Glutamatergic neuron (in vitro differentiated cells): ENCODE data around the gene LRRIQ4. TPM values are rescaled to one million over a fixed set of nuclear protein-coding genes. Genes with fewer than 3 reads are reported as not detected.

Experiments used
- DNase-seq: peaks from one replicate; pipeline ENCODE4 v3.0.0; 2022
- H3K27ac Mint-ChIP-seq: one replicate; pipeline ENCODE4 v1.8.0; 2020; ENCODE audit warnings: mild to moderate bottlenecking, mixed read lengths, inconsistent platforms; ENCODE audit not compliant: unreplicated experiment
- H3K27me3 Mint-ChIP-seq: one replicate; pipeline ENCODE4 v1.8.0; 2020; ENCODE audit warnings: mild to moderate bottlenecking, moderate library complexity, mixed read lengths, inconsistent platforms; ENCODE audit not compliant: unreplicated experiment
- H3K36me3 Mint-ChIP-seq: one replicate; pipeline ENCODE4 v1.8.0; 2020; ENCODE audit warnings: mild to moderate bottlenecking, mixed read lengths, inconsistent platforms; ENCODE audit not compliant: unreplicated experiment
- H3K4me1 Mint-ChIP-seq: one replicate; pipeline ENCODE4 v1.8.0; 2020; ENCODE audit warnings: mild to moderate bottlenecking, low read depth, mixed read lengths, inconsistent platforms; ENCODE audit not compliant: unreplicated experiment
- H3K4me3 Mint-ChIP-seq: one replicate; pipeline ENCODE4 v1.8.0; 2020; ENCODE audit warnings: mild to moderate bottlenecking, mixed read lengths, inconsistent platforms; ENCODE audit not compliant: unreplicated experiment
- H3K9me3 Mint-ChIP-seq: one replicate; pipeline ENCODE4 v1.8.0; 2020; ENCODE audit warnings: mild to moderate bottlenecking, moderate library complexity, mixed read lengths, inconsistent platforms; ENCODE audit not compliant: unreplicated experiment
- total RNA-seq: library from RNA; stranded (reverse); fragmentation: NEBNext Ultra II Directional; extraction: Animal tissue kit (Norgen Biotek cat#: 25700); gene quantifications from one replicate; pipeline ENCODE4 v1.2.1, GENCODE V29; 2021; ENCODE audit not compliant: unreplicated experiment
- TF ChIP-seq, protein P1 (sequence below): fragments of 200-600 bp; sonication (generic); IDR thresholded peaks from one replicate; pipeline ENCODE4 v1.5.0; 2021; ENCODE audit not compliant: partially characterized antibody, unreplicated experiment

LRRIQ4 gene
- total RNA-seq, 1 donor from 2014 or later = 0.29 TPM

DNA sequence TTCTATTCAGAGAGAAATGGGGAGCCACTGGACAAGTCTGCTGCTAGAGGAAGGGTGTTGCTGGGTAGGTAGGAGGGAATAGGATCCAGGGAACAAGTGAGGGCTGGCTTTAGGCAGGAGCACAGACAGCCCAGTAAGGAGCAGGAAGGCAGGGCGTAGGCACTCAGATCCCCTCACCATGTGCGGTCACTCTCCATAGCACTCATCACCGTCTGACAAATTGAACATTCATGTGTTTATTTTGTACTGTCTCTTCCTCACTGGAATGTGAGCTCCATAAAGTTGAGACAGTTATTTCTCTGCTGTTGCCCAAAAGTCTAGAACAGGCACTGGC is 24.2 kb downstream of the LRRIQ4 start:
- Mint-ChIP-seq H3K27me3 (no peaks in the 10 kb centered on the region), H3K4me3 (no peak overlapping the region), H3K4me1 (peaks cover 2% of the 10 kb centered on the region), H3K27ac (no peak overlapping the region), H3K36me3 (no peaks in the 10 kb centered on the region), H3K9me3 (peaks cover 1% of the 10 kb centered on the region)
- TF ChIP-seq, protein P1, sequence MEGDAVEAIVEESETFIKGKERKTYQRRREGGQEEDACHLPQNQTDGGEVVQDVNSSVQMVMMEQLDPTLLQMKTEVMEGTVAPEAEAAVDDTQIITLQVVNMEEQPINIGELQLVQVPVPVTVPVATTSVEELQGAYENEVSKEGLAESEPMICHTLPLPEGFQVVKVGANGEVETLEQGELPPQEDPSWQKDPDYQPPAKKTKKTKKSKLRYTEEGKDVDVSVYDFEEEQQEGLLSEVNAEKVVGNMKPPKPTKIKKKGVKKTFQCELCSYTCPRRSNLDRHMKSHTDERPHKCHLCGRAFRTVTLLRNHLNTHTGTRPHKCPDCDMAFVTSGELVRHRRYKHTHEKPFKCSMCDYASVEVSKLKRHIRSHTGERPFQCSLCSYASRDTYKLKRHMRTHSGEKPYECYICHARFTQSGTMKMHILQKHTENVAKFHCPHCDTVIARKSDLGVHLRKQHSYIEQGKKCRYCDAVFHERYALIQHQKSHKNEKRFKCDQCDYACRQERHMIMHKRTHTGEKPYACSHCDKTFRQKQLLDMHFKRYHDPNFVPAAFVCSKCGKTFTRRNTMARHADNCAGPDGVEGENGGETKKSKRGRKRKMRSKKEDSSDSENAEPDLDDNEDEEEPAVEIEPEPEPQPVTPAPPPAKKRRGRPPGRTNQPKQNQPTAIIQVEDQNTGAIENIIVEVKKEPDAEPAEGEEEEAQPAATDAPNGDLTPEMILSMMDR = no peak
- DNase-seq = no peak

DNA sequence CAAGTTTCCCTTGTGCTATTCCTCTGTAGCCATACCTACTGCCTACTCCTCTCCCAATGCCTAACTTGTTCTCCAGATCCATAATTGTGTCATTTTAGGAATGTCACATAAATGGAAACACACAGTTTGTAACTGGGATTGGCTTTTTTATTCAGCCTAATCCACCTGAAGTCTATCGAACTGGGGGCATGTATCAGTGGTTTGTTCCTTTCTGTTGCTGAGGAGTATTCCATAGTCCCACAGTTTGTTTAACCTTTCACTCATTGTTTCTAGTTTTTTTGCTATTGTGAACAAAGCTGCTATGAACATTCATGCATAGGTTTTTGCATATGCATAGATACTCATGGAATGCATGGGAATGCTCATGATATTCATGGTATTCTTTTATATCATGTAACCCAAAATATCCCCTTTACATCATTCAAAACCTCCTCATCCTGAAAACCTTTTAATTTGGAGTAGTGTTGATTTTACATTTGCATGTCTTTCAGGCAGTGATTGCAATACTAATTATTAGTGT is 25.9 kb downstream of the LRRIQ4 start:
- no peak overlapping the region for H3K27ac Mint-ChIP-seq
- no peaks in the 10 kb centered on the region for H3K9me3 Mint-ChIP-seq
- H3K27me3 Mint-ChIP-seq = no peaks in the 10 kb centered on the region
- H3K36me3 Mint-ChIP-seq = no peaks in the 10 kb centered on the region
- DNase-seq = no peak
- TF ChIP-seq, protein P1 = no peak
- H3K4me3 Mint-ChIP-seq = no peak overlapping the region
- H3K4me1 Mint-ChIP-seq = peaks cover 2% of the 10 kb centered on the region

DNA sequence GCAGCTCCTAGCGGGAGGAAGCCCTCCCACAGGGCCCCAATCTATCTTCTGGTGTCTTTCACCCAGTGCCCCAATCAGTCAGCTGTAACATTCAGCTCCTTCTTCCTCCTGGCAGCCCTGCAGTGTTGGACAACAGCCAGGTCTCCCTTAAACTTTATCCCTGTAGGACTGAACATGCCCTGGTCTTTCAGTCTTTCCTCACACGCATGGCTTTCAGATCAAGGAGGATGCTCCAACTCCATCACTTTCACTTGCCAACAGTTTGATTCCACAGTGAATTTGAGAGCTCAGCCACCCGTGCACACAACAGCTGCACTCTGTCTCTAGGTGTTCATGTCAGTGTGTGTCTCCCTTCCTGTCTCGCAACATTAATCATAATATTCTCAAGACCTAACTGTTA is 28.5 kb downstream of the LRRIQ4 start:
- TF ChIP-seq, protein P1 = no peak
- Mint-ChIP-seq H3K4me1 (peaks cover 2% of the 10 kb centered on the region), H3K4me3 (no peak overlapping the region), H3K9me3 (no peaks in the 10 kb centered on the region), H3K36me3 (no peaks in the 10 kb centered on the region), H3K27me3 (no peaks in the 10 kb centered on the region), H3K27ac (no peak overlapping the region)
- no peak for DNase-seq

DNA sequence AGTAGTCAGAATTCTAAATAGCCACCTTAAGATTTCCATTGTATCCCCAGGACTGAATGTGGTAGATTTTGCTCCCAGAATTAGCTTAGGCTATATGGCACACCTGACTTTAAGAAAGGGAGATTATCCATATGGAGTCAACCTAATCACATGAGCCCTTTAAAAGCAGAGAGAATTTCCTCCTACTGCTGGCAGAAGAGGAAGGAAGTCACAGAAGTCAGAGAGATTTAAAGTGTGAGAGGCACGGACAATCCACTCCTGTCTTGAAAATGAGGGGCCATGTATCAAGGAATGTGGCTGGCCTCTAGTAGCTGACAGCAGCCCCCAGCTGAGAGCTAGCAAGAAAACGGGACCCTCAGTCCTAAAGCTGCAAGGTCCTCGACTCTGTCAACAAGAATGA is 30.3 kb downstream of the LRRIQ4 start:
- Mint-ChIP-seq H3K9me3 (no peaks in the 10 kb centered on the region), H3K4me3 (no peak overlapping the region), H3K4me1 (peaks cover 2% of the 10 kb centered on the region), H3K27ac (no peak overlapping the region), H3K36me3 (no peaks in the 10 kb centered on the region), H3K27me3 (no peaks in the 10 kb centered on the region)
- DNase-seq = no peak
- TF ChIP-seq, protein P1 = no peak

DNA sequence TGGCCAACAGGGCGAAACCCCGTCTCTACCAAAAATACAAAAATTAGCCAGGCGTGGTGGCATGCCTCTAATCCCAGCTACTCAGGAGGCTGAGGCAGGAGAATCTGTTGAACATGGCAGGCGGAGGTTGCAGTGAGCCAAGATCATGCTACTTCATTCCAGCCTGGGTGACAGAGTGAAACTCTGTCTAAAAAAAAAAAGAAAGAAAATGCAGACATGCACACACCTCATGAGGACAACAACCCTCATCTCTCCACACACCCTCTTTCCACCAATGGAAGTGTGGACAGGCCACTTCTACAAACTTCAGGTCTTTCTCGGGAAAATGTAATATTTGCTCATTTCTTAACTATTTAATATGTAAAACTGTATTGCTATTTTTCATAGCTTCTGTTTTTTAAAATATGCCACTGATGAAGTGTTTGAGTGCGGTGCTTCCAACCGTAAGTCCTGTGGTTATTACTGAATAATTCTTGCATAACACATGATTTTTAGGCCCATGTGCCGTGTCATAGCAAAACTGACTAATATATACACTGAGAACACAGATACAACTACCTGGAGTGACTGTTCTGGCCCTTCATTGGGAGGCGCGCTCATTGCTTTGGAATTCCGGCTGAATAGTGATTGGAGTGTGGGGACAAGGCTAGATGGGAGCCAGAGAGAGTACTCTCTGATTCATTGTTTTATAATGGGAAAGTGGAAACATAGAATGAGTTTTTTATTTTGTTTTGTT is 34.0 kb downstream of the LRRIQ4 start:
- Mint-ChIP-seq H3K4me3 (no peak overlapping the region), H3K9me3 (no peaks in the 10 kb centered on the region)
- no peak for DNase-seq

More for the DNA sequence above, 34.0 kb downstream of the LRRIQ4 start:
- no peak overlapping the region for H3K27ac Mint-ChIP-seq
- no peaks in the 10 kb centered on the region for H3K36me3 Mint-ChIP-seq
- H3K4me1 Mint-ChIP-seq = no peaks in the 10 kb centered on the region
- TF ChIP-seq, protein P1 = no peak
- H3K27me3 Mint-ChIP-seq = peaks cover 2% of the 10 kb centered on the region
